Midbrain (tissue), 1 donor: Measurements from ENCODE around the gene STOML2.
A peak's percentile ranks its signal among the peaks of the same experiment; 100 is the strongest.

Source experiments
- DNase-seq: peaks from one replicate; lab custom pipeline; 2025; lab: John Stamatoyannopoulos, UW

The STOML2 gene

DNA sequence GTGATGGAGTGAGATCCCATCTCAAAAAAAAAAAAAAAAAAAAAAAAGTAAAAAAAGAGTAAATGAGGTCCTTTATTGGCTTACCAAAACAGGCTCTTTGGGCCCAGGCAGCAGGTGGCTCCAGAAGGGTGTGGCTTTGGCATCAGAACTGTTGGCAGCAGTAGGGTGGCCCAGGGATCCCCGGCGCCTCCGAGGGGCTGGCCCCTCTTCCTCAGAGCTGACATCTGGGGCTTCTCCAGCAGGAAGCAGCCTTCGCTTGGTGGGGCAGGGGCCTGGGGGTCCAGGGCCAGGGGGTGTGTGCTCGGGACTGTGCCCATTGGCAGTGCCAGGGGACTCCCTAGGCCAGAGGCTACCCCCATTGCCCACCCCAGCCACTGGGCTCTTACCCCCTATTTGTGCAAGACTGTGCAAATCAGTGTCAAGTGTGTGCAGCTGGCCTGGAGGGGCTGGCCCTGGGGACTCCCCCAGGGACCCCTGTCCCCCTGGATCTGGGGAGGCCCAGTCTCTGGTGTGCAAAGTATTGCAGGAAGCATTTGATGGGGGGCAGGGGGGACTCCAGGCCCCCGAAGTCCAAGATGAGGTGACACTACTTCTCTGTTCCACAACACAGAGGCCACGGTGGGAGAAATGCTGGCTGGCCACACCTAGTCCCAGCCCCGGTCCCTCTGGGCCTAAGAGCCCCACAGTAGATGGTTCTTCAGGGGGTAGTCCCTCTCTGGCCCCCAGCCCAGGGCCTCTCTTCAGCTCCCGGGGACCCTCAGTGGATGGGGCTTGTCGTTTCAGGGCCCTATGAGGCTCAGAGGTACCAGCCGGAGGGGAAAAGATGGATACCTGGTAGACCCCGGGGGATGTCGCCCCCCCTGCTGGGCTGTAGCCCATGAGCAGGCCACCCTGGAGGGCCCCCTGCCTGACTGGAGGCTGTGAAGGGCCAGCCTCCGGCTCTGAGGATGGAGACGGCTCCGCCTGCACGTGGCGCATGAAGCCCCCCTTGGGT is 4.7 kb upstream of the STOML2 start:
- DNase-seq, result no peak

DNA sequence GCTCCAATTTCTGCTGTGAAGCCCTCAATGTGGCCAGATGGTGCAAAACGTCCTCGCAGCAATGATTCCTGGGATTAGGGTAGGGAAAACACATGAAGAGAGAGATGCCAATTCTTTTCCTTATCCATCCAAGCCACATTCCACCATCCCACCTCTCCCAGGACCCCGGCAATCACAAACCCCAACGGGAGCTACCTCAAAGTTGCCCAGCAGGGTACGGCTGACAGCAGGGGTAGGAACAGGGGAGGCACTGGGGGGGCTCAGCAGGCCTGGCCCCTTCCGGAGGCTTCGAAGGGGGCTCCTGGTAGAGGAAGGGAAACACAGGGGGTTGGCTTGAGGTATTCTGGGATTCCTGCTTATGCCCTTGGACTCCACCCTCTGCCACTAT is 3.4 kb upstream of the STOML2 start:
- no peak for DNase-seq

DNA sequence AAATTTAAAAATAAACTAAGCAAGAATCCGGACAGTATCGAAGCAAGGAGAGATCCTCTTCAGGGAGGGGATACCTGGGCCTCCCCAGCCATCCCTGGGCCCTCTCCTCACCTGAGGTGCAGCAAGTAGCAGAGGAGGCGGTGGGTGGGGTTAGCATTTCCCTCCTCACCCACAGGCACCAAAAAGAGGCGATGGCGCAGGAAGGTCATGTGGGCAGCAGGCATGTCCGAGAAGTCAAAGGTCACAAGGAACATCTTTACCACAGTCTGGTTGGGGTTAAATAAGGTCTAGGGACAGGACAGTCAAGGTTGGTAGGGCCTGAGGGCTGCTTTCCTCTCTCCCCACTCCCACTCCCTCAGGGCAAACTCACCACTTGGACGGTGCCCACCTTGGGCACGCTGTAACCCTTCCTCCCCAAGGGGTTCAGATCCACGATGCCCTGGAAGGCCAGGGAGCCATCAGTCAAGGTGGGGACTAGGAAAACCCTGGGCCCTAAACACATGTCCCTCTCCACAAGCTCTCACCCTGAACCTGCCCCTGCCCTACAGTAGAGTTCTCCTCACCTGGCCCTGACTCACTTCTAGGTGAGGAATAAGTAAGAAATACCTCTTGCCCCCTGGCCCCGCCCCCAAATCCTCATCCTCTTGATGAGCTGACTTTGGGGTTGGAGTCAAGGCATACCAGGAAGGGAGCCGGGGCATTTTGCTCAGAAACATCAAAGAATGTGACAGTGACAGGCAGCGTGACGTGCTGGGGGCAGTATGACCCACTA is 2.8 kb upstream of the STOML2 start:
- no peak for DNase-seq

DNA sequence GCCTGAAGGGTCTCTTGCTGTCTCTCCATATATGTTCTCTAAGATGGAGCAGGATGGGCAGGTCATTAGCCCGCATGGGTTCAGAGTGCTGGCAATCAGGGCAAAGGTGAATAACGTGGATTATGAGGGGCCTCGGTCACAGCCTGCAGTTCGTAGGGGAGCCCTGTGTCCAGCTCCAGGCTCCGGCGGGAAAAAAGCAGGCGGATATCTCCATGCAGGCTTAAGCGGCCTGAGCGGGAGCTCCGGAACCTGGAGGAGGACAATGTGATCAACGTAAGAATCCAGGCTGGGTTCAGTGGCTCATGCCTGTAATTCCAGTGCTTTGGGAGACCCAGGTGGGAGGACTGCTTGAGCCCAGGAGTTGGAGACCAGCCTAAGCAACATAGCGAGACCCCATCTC is 2.2 kb upstream of the STOML2 start:
- DNase-seq, result no peak

DNA sequence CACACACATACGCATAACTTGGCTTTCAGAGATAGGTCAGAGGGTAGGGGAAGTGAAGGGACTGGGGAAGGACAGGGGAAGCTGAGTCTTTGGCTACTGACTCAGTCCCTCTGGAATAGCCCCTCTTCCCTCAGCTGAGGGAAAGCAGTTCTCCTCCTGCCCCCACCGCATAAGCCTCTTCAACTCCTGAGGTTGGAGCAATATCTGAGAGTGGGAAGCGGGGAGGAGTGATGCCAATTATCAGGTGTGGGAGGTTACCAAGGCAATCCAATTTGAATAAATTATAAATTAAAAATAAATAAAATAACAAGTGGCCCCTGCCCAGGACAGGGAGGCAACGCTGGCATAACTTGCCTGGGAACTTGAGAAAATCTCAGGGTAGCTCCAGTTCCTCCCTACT is 1.7 kb upstream of the STOML2 start:
- DNase-seq, result no peak

DNA sequence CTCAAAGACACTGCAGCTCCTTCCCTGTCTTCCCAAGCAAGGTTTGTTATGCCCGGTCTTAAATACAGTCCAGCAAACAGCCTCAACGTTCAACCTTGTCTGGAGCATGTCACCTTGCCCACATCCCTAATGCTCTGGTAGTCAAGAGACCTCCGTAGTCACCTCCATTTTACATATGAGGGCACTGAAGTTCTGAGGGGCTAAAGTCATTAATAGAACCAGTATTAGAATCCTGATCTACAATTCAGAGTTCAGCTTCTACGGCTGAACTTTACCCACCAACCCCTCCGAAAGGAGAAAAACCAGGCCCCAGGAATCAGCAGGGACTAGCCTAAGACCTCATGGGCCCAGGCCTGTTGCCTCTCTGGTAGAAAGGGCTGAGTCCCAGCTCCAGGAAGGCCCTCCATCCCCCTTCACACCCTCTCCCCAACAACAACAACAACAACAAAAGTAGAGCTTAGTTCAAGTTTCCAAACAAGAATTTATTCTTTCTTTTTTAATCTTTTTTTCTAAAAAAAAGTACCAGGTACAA is 795 bp upstream of the STOML2 start:
- peak; percentile 32 for DNase-seq

DNA sequence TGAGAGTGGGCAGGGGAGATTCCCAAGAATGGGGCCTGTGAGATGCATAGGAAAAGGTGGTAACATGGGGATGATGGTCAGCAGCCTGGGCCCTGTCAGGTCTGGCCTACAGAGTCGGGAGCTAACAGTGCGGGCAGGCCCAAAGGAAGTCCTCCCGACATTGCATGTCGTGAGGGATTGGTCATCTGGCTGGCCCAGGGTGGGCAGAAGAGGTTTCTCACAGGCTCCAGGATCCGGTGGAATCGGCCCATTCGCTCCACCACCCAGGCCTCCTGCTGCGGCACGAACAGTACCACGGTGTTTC is 514 bp downstream of the STOML2 start:
- no peak for DNase-seq

DNA sequence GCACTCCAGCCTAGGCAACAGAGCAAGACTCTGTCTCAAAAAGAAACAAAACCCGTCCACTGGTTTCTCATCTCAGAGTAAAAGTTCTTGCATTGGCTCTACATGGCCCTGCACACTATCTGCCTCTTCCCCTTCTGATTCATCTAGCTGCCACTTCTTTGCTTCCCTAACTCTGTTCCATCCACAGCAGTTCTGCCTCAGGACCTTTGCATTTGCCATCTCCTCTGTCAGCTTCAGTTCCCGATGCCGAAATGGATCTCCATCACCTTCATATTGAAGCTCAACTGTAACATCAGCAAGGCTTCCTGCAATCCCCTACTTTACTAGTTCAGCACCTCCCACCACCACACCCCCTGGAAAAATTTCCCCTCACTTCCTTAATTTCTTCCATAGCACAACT is 5.4 kb downstream of the STOML2 start:
- no peak for DNase-seq

DNA sequence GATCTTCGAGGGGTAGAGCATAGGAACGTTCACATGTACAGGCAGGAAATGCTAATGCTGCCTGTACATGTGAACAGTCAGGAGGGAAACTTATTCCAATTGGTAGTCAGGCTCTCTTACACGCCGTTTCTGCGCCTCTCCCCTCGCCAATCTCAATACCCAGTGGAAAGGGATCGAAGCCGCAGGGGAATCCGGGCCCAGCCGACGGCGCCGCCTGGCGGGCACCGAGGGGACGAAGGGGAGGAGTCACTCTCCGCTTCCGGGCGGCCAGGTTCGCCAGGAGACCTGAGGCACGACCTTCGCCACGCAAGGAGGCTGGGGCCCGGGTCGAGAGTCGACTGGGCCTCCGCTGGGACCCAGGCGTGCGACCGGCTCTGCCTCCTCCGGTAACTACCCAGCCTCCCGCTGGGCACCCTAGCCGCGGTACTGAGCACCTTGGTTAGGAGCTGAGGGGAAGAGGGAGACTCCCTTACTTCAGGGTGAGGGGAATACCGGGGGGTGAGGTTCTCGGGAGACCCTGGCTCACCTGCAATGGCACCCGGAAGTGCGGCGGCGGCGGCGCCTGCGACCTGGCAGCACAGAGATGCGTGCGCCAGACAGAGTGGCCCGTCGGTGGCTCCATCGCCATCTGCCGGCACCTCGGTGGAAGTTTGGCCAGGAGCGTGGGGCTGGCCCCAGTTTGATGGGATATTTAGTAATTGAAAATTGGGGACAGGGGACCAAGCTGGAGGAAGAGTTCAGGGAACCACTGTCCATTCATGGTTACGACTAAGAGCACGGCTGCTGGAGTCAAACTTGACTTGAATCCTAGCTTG is 6.7 kb downstream of the STOML2 start, which contains the start of gene PIGO:
TSS of gene PIGO (minus strand) at position 557 of the 815 bp plus-strand sequence. CDS start 1,026 bp downstream, outside the sequence.
- DNase-seq, result peak; percentile 83

DNA sequence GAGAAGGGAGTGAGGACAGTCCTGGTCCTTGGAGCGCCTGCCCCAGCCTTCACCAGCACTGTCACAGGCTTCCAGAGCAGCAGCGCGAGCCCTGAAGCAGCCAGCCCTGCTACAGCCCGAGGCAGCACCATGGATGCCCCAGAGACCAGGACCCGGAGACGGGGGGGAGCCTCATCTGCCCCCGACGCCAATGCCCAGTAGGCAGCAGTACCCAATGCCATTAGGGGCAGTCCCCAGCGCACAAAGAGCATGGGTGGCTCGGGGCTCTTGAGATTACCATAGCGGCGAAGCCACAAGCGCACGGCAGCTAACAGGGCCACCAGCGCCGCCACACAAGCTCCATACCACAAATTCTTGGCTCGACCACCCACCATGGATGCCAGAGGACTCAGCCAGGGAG is 11.4 kb downstream of the STOML2 start:
- no peak for DNase-seq

DNA sequence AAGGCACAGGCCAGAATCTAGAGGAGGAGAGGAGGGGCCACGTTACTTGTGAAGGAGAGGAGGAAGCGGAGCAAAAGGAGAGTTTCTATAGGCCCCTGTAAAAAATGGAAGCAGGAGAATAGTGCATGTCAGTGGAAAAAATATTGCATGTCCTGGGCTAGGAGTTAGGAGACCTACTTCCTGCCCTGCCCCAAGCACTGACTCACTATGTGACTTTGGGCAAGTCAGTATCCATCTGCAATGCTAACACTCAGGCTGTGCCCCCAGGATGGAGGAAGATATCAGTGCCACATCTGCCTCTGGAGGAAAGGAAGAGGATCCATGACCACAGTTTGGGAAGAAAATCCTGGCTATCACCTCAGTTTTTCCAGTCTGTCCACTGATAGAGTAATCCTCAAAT is 13.5 kb downstream of the STOML2 start:
- DNase-seq, result no peak

DNA sequence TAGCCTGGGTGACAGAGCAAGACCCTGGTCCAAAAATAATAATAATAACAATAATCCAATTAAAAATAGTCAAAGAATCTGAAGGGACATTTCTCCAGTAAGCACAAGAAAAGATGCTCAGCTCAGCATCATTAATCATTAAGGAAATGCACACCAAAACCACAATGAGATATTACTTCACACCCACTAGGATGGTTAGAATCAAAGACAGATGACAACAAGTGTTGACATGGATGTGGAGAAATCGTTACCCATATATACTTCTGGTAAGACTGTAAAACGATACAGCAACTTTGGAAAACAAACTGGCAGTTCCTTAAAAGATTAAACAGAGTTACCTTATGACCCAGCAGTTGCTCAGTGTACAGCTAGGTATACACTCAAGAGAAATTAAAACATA is 17.9 kb downstream of the STOML2 start:
- DNase-seq, result no peak

DNA sequence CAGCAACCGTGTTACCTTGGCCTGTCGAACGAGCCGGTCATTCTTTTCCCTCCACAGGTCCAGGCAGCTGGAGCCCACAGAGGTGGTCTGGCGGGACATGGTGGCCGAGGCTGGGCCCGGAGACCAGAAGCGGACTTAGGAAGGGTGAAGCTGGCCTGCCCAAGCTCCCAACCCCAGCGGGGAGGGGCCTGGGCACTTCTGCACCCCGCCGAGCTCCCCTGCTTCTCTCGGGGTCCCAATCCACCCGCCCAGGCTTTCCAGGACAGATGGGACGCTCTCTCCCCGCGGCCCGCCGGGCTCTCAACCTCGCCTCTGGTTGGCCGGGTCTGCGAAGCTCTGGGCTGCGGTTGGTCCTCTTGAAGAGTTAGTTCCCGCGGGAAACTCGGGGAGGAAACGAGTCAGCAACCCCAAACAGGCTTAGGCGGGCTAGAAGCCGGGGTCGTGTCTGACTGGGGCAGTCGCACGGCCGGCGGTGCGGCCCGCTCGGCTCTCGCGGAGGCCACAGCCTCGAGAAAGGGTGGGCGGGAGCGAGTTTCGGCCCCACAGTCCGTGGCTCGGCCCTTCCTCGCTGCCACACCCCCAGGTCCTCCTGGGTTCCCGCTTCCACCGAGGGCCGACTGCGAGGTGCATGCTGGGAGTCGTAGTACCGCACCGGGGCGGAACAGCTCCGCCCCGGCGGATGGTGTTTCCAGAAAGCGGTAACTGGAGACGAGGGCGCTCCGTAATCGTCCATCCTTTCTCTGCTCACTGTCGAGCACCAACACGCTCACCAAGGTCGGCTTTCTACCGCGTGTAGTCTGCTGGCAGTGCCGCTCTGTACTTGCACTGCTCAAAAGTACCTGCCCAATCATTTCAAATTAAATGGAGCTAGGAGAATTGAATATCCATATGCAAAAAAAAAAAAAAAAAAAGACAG is 23.2 kb downstream of the STOML2 start, which contains the start of gene FANCG:
TSS of gene FANCG (minus strand) at position 517 of the 916 bp plus-strand sequence. CDS start at position 99, 418 bp downstream.
- DNase-seq, result peak; percentile 87

DNA sequence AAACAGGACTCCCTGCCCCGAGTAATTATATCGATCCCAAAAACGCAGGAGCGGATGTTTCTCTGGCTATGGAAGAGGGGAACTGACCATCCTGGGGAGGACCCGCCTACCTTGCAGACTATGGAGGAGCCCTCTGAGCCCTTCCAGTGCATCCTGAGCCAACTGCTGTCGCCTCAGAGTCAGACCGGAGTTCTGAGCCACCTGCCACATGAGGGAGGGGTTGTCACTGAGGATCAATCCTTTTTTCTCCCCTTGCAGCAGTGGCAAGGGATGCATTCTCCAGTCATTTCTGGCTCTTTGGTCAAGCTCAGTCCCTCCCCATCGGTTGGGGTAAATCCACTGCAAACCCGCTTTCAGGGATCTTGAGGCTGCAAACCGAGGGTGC is 23.9 kb downstream of the STOML2 start:
- no peak for DNase-seq

DNA sequence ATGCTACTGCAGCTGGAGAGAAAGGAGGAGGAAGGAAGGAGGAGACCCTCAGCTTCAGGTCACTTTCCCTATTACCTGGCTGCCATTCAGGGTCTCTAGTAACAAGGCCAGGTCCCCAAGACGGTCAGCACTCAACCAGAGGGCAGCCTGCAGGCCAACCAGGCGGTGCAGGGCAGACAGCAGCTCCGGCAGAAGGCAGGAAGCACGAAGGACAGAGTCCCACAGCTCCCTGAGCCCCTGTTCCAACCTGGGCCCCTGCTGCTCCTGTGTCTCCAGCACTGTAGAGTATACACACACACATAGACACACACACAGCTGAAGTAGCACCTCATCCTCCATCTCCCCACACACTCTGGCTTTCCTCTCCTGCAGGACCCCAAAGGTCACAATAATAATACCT is 24.9 kb downstream of the STOML2 start:
- DNase-seq, result no peak

DNA sequence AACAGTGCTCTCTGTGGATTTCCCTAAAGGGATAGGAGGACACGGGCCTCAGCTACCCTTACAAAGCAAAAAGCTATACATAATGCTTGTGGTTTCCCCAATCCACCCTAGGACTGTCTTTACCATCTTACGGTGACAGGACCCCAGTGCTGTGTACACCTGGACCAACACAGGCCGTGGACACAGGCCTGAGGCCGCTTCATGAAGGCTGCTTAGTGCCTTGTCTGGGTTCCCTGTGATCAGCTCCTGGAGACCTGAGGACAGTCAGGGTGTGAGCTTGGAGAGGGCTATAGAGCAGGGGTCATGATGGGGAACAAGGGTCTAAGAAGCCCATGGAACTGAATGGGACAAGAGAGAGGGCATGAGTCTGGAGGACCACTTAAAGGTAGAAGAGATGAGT is 26.1 kb downstream of the STOML2 start:
- DNase-seq, result no peak

DNA sequence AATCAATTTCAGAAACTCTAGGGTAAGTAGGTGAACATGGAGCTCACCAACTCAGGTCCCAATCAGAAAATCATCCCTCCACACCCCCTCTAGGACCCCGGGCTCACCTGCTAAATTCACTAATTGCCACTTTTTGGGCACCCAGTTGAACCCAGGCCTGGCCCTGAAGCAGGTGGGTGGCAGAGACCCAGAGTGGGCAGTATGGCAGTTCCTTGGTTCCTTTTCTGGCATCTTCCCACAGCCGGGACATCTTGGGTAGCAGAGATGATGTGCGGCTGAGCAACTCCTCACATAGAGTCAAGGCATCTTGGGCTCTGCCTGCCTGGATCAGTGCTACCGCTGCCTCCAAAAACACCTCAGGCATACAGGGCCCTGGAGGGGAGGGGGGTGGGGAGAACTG is 27.6 kb downstream of the STOML2 start:
- DNase-seq, result no peak

DNA sequence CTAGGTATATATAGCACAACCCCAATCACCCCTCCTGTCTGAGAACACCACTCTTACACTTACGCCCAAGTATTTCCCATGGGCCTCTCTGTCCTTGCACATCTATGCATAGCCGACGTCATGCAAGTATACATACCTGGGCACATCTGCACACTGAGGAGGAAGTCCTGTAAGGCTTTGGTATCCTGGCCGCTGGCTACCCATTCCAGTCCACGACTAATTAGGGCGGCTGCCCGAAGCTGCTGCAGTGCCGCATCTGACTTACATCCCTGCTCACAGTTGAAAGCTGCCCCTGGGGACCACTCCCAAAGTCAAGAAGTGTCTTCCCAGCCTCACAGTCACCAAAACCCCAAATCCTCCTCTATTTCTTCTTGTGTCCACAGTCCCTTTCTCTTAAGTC is 28.1 kb downstream of the STOML2 start:
- no peak for DNase-seq

DNA sequence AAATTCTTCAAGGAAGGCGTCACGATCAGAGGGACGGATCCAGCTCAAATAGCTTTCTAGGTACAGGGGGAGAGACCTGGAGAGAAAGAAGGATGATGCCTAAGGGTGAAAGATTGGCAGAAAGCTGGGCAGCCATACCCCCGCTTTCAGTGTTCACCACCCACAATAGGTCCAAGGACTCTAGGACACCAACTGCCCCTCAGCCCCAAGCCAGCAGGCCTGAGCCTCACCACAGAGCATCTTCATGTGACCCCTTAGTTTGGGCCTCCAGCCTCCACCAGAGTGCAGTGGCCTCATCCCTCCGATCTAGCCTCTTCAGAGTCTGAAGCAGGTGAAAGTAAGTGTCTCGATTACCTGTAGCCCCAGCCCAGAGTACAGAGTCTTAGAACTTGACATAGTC is 28.8 kb downstream of the STOML2 start:
- DNase-seq, result no peak

DNA sequence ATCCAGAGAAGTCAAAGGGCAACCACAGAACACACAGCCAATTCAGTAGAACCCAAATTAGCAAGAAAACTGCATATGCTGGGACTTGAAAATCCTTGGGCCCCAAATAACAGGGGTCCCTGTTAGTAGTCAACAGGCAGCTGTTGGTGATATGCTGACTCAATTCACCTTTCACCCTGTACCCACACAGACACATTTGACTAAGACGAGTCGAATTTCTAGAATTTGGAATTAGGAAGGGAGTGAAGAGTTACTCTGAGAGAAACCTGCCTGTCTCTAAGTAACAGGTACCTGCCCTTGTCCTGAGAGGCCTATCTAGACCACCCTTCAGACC is 29.7 kb downstream of the STOML2 start:
- DNase-seq, result no peak
